IMR-90 (cell line): ENCODE results near the gene AUH. TPM values are rescaled to one million over a fixed set of nuclear protein-coding genes. Genes with fewer than 3 reads are reported as not detected.

ENCODE experiments used
- ATAC-seq: fragments of 200-7000 bp; cut with Tn5 transposase; 2 replicates; pipeline ENCODE4 v1.9.1; 2020; ENCODE audit warnings: low read depth, mild to moderate bottlenecking, moderate library complexity
- BruUV-seq: library from RNA; stranded (reverse); fragments of 400-500 nt; replicated peaks from 2 replicates; lab custom pipeline; 2021; lab: Mats Ljungman, UMichigan
- CTCF ChIA-PET: fragments of 300-600 bp; formaldehyde crosslinking; extraction: SDS; loops from one replicate; lab custom pipeline; 2021; ENCODE audit warnings: antibody characterized with exemption; lab: Yijun Ruan, JAX
- POLR2A ChIA-PET: fragments of 300-600 bp; sonication (Branson Sonifier 250); formaldehyde crosslinking; loops from one replicate; lab custom pipeline; 2022; ENCODE audit warnings: antibody characterized with exemption; ENCODE audit not compliant: unreplicated experiment; lab: Charles Lee
- DNase-seq: peaks from one replicate; pipeline ENCODE4 v3.0.0; 2013
- H2AFZ ChIP-seq: replicated peaks from 2 replicates; pipeline ENCODE3; 2013; ENCODE audit warnings: low read length, mild to moderate bottlenecking; ENCODE audit not compliant: poor library complexity
- H2AK5ac ChIP-seq: 2 replicates; pipeline ENCODE4 v1.6.1; 2013; ENCODE audit warnings: low read depth, low read length, inconsistent platforms
- H2AK9ac ChIP-seq: replicated peaks from 2 replicates; pipeline ENCODE3; 2013; ENCODE audit warnings: mild to moderate bottlenecking, low read depth, low read length, moderate library complexity; ENCODE audit not compliant: poor library complexity
- H2BK120ac ChIP-seq: 2 replicates; pipeline ENCODE4 v1.6.1; 2013; ENCODE audit warnings: low read depth, low read length, inconsistent platforms
- H2BK15ac ChIP-seq: 3 replicates; pipeline ENCODE4 v1.6.1; 2013; ENCODE audit warnings: low read depth, low read length, inconsistent platforms
- H2BK20ac ChIP-seq: 2 replicates; pipeline ENCODE4 v1.6.1; 2013; ENCODE audit warnings: low read depth, mild to moderate bottlenecking, inconsistent platforms, low read length, moderate library complexity
- H2BK5ac ChIP-seq: 2 replicates; pipeline ENCODE4 v1.6.1; 2013; ENCODE audit warnings: mild to moderate bottlenecking, low read depth, low read length, inconsistent platforms; ENCODE audit not compliant: poor library complexity, severe bottlenecking
- H3K14ac ChIP-seq: replicated peaks from 2 replicates; pipeline ENCODE4 v1.6.1; 2013; ENCODE audit warnings: low read depth, low read length, inconsistent platforms
- H3K18ac ChIP-seq: 2 replicates; pipeline ENCODE4 v1.6.1; 2013; ENCODE audit warnings: low read depth, low read length, control low read depth
- H3K23ac ChIP-seq: 2 replicates; pipeline ENCODE4 v1.6.1; 2013; ENCODE audit warnings: low read depth, low read length, inconsistent platforms
- H3K27ac ChIP-seq: 2 replicates; pipeline ENCODE4 v1.5.1; 2013; ENCODE audit warnings: mild to moderate bottlenecking, control low read depth, low read length; ENCODE audit not compliant: insufficient read depth
- H3K27me3 ChIP-seq: 2 replicates; pipeline ENCODE4 v1.6.1; 2013; ENCODE audit warnings: low read length; ENCODE audit not compliant: control insufficient read depth, insufficient read depth
- H3K36me3 ChIP-seq: 2 replicates; pipeline ENCODE4 v1.6.1; 2013; ENCODE audit warnings: low read length, mixed read lengths; ENCODE audit not compliant: control insufficient read depth, insufficient read depth
- H3K4ac ChIP-seq: 2 replicates; pipeline ENCODE4 v1.6.1; 2013; ENCODE audit warnings: low read depth, low read length, inconsistent platforms
- H3K4me1 ChIP-seq: 2 replicates; pipeline ENCODE4 v1.6.1; 2013; ENCODE audit warnings: low read length, mixed read lengths; ENCODE audit not compliant: control insufficient read depth, insufficient read depth
- H3K4me2 ChIP-seq: 2 replicates; pipeline ENCODE4 v1.6.1; 2013; ENCODE audit warnings: low read depth, mild to moderate bottlenecking, control low read depth, low read length, moderate library complexity
- H3K4me3 ChIP-seq: 2 replicates; pipeline ENCODE4 v1.5.1; 2013; ENCODE audit warnings: low read depth, mild to moderate bottlenecking, control low read depth, low read length, moderate library complexity; ENCODE audit not compliant: insufficient read depth
- H3K56ac ChIP-seq: 2 replicates; pipeline ENCODE4 v1.6.1; 2013; ENCODE audit warnings: low read length, inconsistent platforms; ENCODE audit not compliant: insufficient read depth; ENCODE audit errors: extremely low read depth
- H3K79me1 ChIP-seq, 2 experiments: 2 replicates each; pipeline ENCODE4 v1.6.1; 2013; ENCODE audit warnings: low read length in 2 of 2, inconsistent platforms in 1 of 2, low read depth in 1 of 2
- H3K9ac ChIP-seq: 2 replicates; pipeline ENCODE4 v1.6.1; 2013; ENCODE audit warnings: low read depth, low read length, control low read depth
- H3K9me1 ChIP-seq: 2 replicates; pipeline ENCODE4 v1.6.1; 2013; ENCODE audit warnings: low read length, inconsistent platforms; ENCODE audit not compliant: insufficient read depth
- H3K9me3 ChIP-seq: 2 replicates; pipeline ENCODE4 v1.6.1; 2013; ENCODE audit warnings: low read length; ENCODE audit not compliant: control insufficient read depth, insufficient read depth
- H4K20me1 ChIP-seq: 2 replicates; pipeline ENCODE4 v1.6.1; 2013; ENCODE audit warnings: low read length, inconsistent platforms; ENCODE audit not compliant: insufficient read depth
- H4K5ac ChIP-seq: 2 replicates; pipeline ENCODE4 v1.6.1; 2013; ENCODE audit warnings: mild to moderate bottlenecking, low read depth, low read length, control low read depth
- H4K8ac ChIP-seq, 2 experiments: 2 replicates each; pipeline ENCODE4 v1.6.1; 2013; ENCODE audit warnings: low read depth in 2 of 2, low read length in 2 of 2, control low read depth in 1 of 2, inconsistent platforms in 1 of 2
- H4K91ac ChIP-seq: 2 replicates; pipeline ENCODE4 v1.6.1; 2013; ENCODE audit warnings: low read depth, low read length, inconsistent platforms; ENCODE audit not compliant: insufficient read depth
- BHLHE40 ChIP-seq: fragments of 150-350 bp; IDR thresholded peaks from 2 replicates; pipeline ENCODE4 v1.6.1; 2016; ENCODE audit warnings: mild to moderate bottlenecking, low read depth, low read length
- CHD1 ChIP-seq: IDR thresholded peaks from 2 replicates; pipeline ENCODE4 v1.6.1; 2012; ENCODE audit warnings: low read depth, low read length, improper control_type of control experiment
- CTCF ChIP-seq: conservative IDR thresholded peaks from 2 replicates; pipeline ENCODE4 v1.5.1; 2012; ENCODE audit warnings: mild to moderate bottlenecking, low read depth, low read length, improper control_type of control experiment
- ELK1 ChIP-seq: fragments of 150-350 bp; IDR thresholded peaks from 2 replicates; pipeline ENCODE4 v1.6.1; 2016; ENCODE audit warnings: low read depth, mild to moderate bottlenecking, low read length, moderate library complexity, borderline replicate concordance
- FOS ChIP-seq: fragments of 150-350 bp; IDR thresholded peaks from 2 replicates; pipeline ENCODE4 v1.6.1; 2016; ENCODE audit warnings: low read depth, low read length
- MAFK ChIP-seq: IDR thresholded peaks from 2 replicates; pipeline ENCODE4 v1.6.1; 2012; ENCODE audit warnings: low read depth, low read length, improper control_type of control experiment
- MAZ ChIP-seq: IDR thresholded peaks from 2 replicates; pipeline ENCODE4 v1.6.1; 2012; ENCODE audit warnings: low read depth, mild to moderate bottlenecking, low read length, improper control_type of control experiment, moderate library complexity, borderline replicate concordance
- MXI1 ChIP-seq: IDR thresholded peaks from 2 replicates; pipeline ENCODE4 v1.6.1; 2012; ENCODE audit warnings: low read depth, mild to moderate bottlenecking, low read length, moderate library complexity, borderline replicate concordance
- POLR2A ChIP-seq: IDR thresholded peaks from 2 replicates; pipeline ENCODE4 v1.6.1; 2012; ENCODE audit warnings: mild to moderate bottlenecking, low read depth, low read length
- RCOR1 ChIP-seq: IDR thresholded peaks from 2 replicates; pipeline ENCODE4 v1.6.1; 2012; ENCODE audit warnings: mild to moderate bottlenecking, low read length, improper control_type of control experiment; ENCODE audit not compliant: insufficient replicate concordance
- USF2 ChIP-seq: fragments of 150-350 bp; IDR thresholded peaks from 2 replicates; pipeline ENCODE4 v1.6.1; 2017; ENCODE audit warnings: mild to moderate bottlenecking, antibody characterized with exemption, low read length, low read depth
- WGBS, 2 experiments: methylation state at CpG; one replicate each; pipeline versions ENCODE4 v1.1.5 to v1.1.7; 2013; ENCODE audit warnings: missing lambda C conversion rate in 2 of 2; ENCODE audit not compliant: insufficient read length in 1 of 2; ENCODE audit errors: extremely low coverage in 2 of 2; 5-methylcytosine and 5-hydroxymethylcytosine counted together
- dilution Hi-C: fragments of 300-500 bp; cut with HindIII; formaldehyde crosslinking; loops from one replicate; pipeline ENCODE4 v1.14.3; 2018; ENCODE audit warnings: low sequenced_read_pairs; ENCODE audit not compliant: unreplicated experiment
- in situ Hi-C: fragments of 300-500 bp; cut with MboI; formaldehyde crosslinking; loops from 3 replicates; pipeline ENCODE4 v1.14.3; 2019; ENCODE audit warnings: low sequenced_read_pairs, inconsistent platforms, mixed read lengths
- intact Hi-C: fragments of 100-400 bp; cut with micrococcal nuclease; formaldehyde crosslinking; loops from 2 replicates; pipeline ENCODE4 v1.10.0; 2022
- polyA plus RNA-seq, 3 experiments: library from polyadenylated mRNA; depleted of rRNA; stranded (reverse); fragments of >200 nt; gene quantifications; 2 replicates each; pipeline ENCODE4 v1.2.3, GENCODE V29; 2012; ENCODE audit warnings: low replicate concordance in 1 of 3
- total RNA-seq: library from RNA; depleted of rRNA; stranded (reverse); fragments of >200 nt; gene quantifications from 2 replicates; pipeline ENCODE4 v1.2.3, GENCODE V29; 2012

AUH gene
- total and polyA plus RNA-seq, 2 of the 4 experiments (the other 2 are of a cell fraction), result 5.9 to 8.1 TPM

GRCh38 chr9:91223000-91223399 lies 138.7 kb downstream of the AUH start:
- Histone ChIP-seq H3K56ac (no peak overlapping the region), H2BK120ac (no peak overlapping the region), H2AFZ (no peak overlapping the region), H3K79me1 (peaks cover 0 to 7% of the 10 kb centered on the region in 2 experiments; a peak in 1 of 4 replicates), H3K23ac (no peak overlapping the region), H3K27ac (no peak overlapping the region), H2BK15ac (no peak overlapping the region), H4K5ac (no peak overlapping the region), H2AK9ac (no peak overlapping the region), H3K4ac (no peak overlapping the region), H3K4me1 (peaks cover 6% of the 10 kb centered on the region; the same call in 1 of the 2 replicates), H3K9ac (no peak overlapping the region), H3K14ac (no peak overlapping the region), H4K20me1 (no peaks in the 10 kb centered on the region), H3K36me3 (peaks cover 7% of the 10 kb centered on the region), H3K4me3 (no peak overlapping the region), H3K4me2 (no peak overlapping the region), H4K8ac (no peak overlapping the region), H3K27me3 (no peaks in the 10 kb centered on the region), H2AK5ac (no peak overlapping the region; the same call in 1 of the 2 replicates), H3K18ac (no peak overlapping the region), H3K9me1 (peaks cover 15% of the 10 kb centered on the region), H4K91ac (no peak overlapping the region), H2BK20ac (no peak overlapping the region), H3K9me3 (no peaks in the 10 kb centered on the region), H2BK5ac (no peak overlapping the region)
- BruUV-seq, result no TSS peak
- intact Hi-C loops (no loop called here), dilution Hi-C loops (no loop called here), in situ Hi-C loops (no loop called here)
- CTCF ChIA-PET, result no interaction called here
- DNase-seq (no peak), ATAC-seq (no peak)
- TF ChIP-seq RCOR1 (no peak), BHLHE40 (no peak), MAFK (no peak), MXI1 (no peak), POLR2A (no peak), CTCF (no peak), ELK1 (no peak), CHD1 (no peak), USF2 (no peak), MAZ (no peak), FOS (no peak)
- 86% methylated on average over 2 of the region's 5 CpGs; no CpG with 5 or more reads in 1 of the 2 experiments for WGBS, 2 experiments
- POLR2A ChIA-PET, result no interaction called here
